WTC11 (cell line): ENCODE data around the gene ZC2HC1C.

Experiments used
- CREB1 ChIP-seq: sonication (generic); formaldehyde crosslinking; IDR thresholded peaks from 2 replicates; pipeline ENCODE4 v1.8.0; 2023; ENCODE audit warnings: mild to moderate bottlenecking, missing genetic modification reagents
- ESRRA ChIP-seq: sonication (generic); formaldehyde crosslinking; IDR thresholded peaks from 2 replicates; pipeline ENCODE4 v1.8.1; 2022; ENCODE audit warnings: mild to moderate bottlenecking, missing genetic modification reagents, borderline replicate concordance
- NR3C1 ChIP-seq: sonication (generic); formaldehyde crosslinking; conservative IDR thresholded peaks from 2 replicates; pipeline ENCODE4 v1.8.1; 2023; ENCODE audit warnings: low read depth, mild to moderate bottlenecking, missing genetic modification reagents
- SP1 ChIP-seq: sonication (generic); formaldehyde crosslinking; conservative IDR thresholded peaks from 2 replicates; pipeline ENCODE4 v1.8.1; 2022; ENCODE audit warnings: missing genetic modification reagents
- TEAD4 ChIP-seq: sonication (generic); formaldehyde crosslinking; IDR thresholded peaks from 2 replicates; pipeline ENCODE4 v1.8.0; 2022; ENCODE audit warnings: mild to moderate bottlenecking, missing genetic modification reagents
- ZNF121 ChIP-seq: sonication (generic); formaldehyde crosslinking; IDR thresholded peaks from 2 replicates; pipeline ENCODE4 v1.8.0; 2023; ENCODE audit warnings: missing genetic modification reagents
- ZNF138 ChIP-seq: sonication (generic); formaldehyde crosslinking; conservative IDR thresholded peaks from 2 replicates; pipeline ENCODE4 v1.8.1; 2022; ENCODE audit warnings: mild to moderate bottlenecking, moderate library complexity, missing genetic modification reagents
- TF ChIP-seq, protein P1 (sequence below): fragments of 200-600 bp; IDR thresholded peaks from 2 replicates; pipeline ENCODE4 v1.8.0; 2022; ENCODE audit warnings: antibody characterized with exemption
- TF ChIP-seq, protein P2 (sequence below): fragments of 250-450 bp; sonication (Bioruptor Pico); conservative IDR thresholded peaks from 2 replicates; pipeline ENCODE4 v1.9.0; 2021; ENCODE audit warnings: mild to moderate bottlenecking
- TF ChIP-seq, protein P3 (sequence below): sonication (generic); formaldehyde crosslinking; IDR thresholded peaks from 2 replicates; pipeline ENCODE4 v1.8.1; 2023; ENCODE audit warnings: mild to moderate bottlenecking, missing genetic modification reagents, moderate library complexity

GRCh38 chr14:75077794-75078193, 8.4 kb downstream of the ZC2HC1C start:
- TF ChIP-seq, protein P1, sequence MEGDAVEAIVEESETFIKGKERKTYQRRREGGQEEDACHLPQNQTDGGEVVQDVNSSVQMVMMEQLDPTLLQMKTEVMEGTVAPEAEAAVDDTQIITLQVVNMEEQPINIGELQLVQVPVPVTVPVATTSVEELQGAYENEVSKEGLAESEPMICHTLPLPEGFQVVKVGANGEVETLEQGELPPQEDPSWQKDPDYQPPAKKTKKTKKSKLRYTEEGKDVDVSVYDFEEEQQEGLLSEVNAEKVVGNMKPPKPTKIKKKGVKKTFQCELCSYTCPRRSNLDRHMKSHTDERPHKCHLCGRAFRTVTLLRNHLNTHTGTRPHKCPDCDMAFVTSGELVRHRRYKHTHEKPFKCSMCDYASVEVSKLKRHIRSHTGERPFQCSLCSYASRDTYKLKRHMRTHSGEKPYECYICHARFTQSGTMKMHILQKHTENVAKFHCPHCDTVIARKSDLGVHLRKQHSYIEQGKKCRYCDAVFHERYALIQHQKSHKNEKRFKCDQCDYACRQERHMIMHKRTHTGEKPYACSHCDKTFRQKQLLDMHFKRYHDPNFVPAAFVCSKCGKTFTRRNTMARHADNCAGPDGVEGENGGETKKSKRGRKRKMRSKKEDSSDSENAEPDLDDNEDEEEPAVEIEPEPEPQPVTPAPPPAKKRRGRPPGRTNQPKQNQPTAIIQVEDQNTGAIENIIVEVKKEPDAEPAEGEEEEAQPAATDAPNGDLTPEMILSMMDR, result no peak
- TF ChIP-seq, protein P2, sequence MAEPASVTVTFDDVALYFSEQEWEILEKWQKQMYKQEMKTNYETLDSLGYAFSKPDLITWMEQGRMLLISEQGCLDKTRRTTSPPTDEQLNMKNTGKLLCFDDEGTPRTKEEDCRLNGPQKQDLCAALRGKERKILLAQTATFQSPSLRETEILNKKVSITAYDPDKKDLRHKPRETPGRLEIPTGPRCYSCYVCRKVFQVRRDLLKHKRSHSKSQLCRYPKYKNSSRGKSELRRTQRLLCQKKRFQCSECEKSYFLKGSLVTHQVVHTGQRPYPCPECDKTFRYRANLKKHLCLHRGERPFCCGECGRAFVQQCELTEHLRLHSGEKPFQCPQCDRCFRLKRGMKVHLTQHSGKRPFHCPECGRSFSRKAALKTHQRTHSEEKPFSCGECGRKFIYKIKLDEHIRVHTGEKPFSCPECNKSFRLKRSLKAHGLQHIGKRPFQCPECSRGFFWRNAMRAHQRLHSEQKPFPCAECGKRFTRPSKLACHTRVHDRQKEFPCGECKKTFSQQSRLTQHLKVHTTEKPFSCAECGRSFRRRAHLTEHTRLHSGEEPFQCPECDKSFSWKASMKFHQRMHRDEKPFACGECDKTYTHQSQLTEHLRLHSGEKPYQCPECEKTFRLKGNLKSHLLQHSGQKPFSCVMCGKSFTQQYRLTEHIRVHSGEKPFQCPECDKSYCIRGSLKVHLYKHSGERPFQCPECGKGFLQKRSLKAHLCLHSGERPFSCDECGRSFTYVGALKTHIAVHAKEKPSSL (CRISPR knock-in tag), result no peak
- no peak for TF ChIP-seq SP1 (CRISPR knock-in tag)
- no peak for TF ChIP-seq CREB1 (CRISPR knock-in tag)
- no peak for TF ChIP-seq ZNF138 (CRISPR knock-in tag)
- TF ChIP-seq ESRRA (CRISPR knock-in tag), result no peak
- TF ChIP-seq, protein P3, sequence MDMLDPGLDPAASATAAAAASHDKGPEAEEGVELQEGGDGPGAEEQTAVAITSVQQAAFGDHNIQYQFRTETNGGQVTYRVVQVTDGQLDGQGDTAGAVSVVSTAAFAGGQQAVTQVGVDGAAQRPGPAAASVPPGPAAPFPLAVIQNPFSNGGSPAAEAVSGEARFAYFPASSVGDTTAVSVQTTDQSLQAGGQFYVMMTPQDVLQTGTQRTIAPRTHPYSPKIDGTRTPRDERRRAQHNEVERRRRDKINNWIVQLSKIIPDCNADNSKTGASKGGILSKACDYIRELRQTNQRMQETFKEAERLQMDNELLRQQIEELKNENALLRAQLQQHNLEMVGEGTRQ, result no peak
- no peak for TF ChIP-seq TEAD4
- TF ChIP-seq ZNF121 (CRISPR knock-in tag), result no peak
- no peak for TF ChIP-seq NR3C1 (CRISPR knock-in tag)
